22Rv1 (cell line): Measurements from ENCODE around the gene MN1.

Experiments
- H3K27ac ChIP-seq: fragments of 450-650 bp; 2 replicates; pipeline ENCODE4 v1.5.1; 2017
- CTCF ChIP-seq: fragments of 450-650 bp; IDR thresholded peaks from 2 replicates; pipeline ENCODE4 v1.5.1; 2017; ENCODE audit warnings: mild to moderate bottlenecking
- ZFX ChIP-seq: fragments of 450-650 bp; IDR thresholded peaks from 2 replicates; pipeline ENCODE4 v1.6.1; 2017; ENCODE audit warnings: antibody characterized with exemption, borderline replicate concordance

The MN1 gene

GRCh38 chr22:27752141-27752540, 49.4 kb downstream of the MN1 start:
- TF ChIP-seq ZFX (no peak), CTCF (no peak)
- H3K27ac ChIP-seq = no peak overlapping the region

DNA sequence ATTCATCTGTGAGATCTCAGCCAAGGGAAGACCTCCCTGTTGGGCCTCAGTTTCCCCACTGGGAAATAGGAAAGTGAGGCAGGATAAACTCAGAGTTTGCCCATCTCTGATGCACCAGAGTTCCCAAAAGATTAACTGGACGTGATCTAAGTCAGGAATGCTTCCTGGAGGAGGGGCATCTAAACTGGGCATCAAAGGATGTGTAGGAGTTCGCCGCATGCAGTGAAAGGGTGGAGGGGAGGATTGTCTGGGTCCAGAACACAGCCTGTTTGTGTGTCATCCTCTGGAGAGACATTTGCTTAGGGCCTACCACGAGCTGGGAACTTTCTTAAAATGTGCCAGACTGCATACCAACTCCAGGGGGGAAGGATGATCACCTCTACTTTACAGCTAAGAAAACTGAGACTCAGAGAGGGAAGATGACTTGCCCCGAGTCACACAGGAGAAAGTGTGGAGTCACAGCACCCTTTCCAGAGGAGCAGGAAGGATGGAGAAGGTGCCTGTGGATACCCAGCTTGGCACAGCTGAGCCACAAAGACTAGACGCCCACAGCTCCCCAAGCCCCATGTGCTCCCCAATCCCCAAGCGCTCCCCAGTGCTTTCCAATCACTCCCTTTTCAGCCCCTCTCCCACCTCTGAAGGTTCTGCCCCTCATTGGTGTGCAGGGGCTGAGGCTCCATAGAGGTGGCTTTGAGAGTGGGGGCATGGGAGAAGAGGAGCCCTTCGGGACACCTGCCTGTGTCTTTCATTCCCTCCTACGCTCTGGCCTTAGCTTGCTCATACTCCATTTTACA, 50.1 kb downstream of the MN1 start:
- TF ChIP-seq ZFX (no peak), CTCF (no peak)
- no peak overlapping the region for H3K27ac ChIP-seq

DNA sequence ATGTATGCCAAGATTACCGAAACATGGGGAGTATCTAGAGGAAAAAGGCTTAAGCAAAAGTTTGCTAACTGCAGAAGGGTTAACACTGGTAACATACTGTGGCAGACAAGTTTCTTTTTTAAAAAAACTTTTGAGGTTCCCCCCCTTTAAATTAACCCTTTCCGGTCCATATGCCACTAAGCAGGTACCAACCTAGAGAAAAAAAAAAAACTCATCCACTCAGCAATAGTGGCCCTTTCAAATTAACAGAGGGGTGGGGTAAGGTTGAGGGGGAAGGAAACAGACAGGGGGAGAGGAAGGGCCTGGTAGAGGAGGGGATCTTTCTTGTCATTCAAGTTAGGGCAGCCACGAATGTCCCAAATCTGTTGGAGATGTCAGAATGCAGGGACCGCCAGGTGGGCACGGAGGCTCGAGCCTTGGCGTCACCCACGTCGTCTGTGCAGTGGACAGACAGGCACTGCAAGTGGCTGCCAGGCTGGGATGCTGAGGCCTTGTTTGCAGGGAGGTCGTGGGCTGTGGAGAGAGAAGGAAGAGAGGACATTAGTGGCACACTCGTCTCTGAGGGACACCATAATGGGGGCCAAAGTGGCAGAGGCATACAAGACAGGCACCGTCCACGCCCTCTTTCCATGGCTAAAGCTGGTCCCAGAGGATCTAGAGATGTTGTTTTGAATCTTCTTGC, 50.8 kb downstream of the MN1 start:
- H3K27ac ChIP-seq = no peak overlapping the region
- TF ChIP-seq ZFX (no peak), CTCF (no peak)

DNA sequence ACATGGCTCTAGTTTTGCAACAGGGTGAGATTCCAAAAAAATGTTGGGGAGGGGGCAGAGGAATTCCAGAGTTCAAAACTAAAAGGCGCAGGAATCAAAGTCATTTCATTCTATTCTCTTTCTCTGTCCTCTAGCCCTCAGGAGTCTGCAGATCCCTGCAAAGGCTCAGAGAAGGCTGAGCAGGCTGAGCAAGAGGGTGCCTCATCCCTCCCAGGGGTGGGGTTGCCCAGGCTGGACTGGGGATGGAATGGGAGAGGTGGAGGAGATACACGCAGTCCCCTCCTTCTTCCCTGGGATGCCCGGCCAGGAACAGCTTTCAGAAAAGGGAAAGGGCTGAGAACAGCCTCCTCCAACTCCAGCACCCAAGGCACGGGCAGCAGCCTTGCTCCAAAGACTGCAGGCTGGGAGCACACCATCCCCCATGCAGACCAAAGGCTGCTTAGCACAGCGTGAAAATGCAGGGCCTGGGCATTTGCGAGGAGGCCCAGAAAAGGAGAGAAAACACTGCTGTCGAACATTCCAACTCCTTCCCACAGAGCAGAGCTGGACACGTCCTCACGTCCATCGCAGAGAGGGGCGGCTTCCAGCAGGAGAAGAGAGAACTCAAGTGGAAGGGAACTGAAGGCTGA, 51.8 kb downstream of the MN1 start:
- no peak overlapping the region for H3K27ac ChIP-seq
- TF ChIP-seq CTCF (no peak), ZFX (no peak)

DNA sequence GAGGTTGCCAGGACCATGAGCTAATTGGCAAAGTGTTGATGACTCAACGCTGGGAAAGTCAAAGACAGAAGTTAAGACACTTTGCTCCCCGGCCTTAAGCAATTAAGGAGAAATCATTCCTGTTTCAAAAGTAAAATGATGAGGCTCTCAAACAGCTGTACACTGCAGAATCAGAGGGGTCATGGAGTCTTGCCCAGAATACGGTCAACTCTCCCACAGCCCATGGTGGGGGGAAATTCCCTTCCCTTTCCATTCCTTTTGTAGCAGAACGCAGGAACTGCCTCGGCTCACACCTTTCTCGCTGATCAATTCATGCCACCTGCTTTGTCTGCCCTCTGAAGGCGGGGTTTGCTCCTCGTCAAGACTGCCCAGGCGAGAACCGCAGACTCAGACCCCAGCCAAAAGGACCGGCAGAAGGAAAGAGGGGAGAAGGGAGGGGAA, 52.8 kb downstream of the MN1 start:
- no peak for TF ChIP-seq CTCF
- no peak for TF ChIP-seq ZFX
- no peak overlapping the region for H3K27ac ChIP-seq

DNA sequence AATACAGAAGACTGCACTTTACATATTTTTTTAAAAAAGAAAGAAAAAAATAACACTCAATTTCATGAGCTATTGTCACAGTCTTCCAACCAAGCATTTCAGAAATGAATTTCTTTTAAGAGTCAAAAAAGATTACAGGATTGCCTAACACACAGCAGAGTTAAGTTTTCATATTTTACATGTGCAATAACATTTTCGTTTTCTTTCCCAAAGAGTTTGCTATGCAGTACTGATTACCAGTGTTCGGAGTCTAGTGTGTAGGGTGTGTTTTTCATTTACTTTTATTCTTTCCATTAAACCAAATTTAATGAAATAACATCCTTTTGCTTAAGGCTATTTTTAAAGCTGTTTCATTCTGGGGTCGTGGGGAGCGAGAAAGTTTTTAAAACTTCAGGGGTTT, 53.2 kb downstream of the MN1 start:
- H3K27ac ChIP-seq = no peak overlapping the region

More for the DNA sequence above, 53.2 kb downstream of the MN1 start:
- TF ChIP-seq ZFX (no peak), CTCF (no peak)
